ENCODE data around the gene TMEM95.

TMEM95 gene

DNA sequence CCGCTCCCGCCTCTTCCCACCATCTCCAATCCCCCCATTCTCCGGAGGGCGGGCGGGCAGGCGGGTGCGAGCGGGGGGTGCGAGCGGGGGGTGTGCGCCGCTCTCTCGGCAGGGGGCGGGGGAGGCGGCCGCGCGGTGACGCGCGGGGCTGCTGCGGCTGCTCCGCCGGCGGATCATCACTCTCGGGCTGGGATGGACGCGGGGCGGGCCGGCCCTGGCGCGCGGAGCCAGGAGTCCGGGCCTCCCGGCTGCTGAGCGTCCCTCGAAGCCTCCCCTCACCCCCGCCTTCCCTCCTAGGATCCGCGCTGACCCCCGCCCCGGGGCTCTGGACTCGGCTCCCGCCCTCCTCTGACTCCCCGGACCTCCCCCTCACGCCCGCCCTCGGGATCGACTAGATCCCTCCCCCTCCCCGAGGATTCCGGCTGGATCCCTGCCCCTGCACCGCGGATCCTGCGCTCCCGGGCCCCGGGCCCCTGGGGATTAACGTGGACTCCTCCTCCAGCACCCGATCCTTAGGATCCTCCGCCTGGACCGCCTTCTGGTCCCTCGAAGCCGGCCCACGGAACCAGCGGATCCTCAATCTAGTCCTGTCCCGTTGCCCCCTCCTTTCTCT is 49.9 kb downstream of the TMEM95 start:
- DNase-seq (ENCODE audit: low spot score), result peak; percentile 19

DNA sequence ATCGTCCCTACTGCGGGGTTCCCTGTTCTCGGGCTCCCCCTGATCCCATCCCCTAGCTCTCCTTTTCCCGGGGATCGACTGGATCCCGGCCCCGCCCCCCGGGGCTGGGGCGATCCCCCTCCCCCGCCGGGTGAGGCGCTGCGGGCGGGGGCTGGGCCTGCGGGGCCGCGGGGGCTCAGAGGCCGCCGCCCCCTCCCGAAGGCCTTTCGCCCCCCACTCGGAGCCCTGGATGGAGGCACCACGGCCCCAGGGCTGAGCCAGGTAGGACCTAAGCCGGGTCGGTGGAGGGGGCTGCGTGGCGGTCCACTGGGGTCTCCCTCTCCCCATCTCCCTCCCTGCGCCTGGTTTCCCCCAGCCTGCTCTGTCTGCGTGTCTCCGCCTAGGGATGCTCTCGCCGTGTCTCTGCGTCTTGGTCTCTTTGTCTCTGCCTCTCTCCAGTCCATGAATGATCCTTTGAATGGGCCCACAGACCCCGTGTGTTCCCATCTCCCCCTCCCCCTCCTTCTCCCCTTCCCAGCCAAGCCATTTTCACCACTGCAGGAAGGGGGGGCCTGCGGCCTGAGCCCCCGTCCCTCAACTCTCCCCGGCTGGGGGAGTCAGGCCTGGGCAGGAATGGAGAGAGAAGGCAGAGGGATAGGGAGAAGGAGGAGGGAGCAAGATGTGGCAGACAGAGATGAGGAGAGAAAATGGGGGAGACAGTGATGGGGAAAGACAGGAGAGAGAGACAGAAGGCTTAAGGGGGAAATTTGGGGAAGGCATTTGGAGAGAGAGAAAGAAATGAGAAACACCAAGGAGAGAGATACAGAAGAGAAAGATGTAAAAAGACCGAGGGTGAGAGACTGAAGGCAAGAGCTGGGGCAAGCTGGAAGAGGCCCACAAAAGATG is 50.6 kb downstream of the TMEM95 start:
- peak; percentile 30 for DNase-seq (ENCODE audit: low spot score)

DNA sequence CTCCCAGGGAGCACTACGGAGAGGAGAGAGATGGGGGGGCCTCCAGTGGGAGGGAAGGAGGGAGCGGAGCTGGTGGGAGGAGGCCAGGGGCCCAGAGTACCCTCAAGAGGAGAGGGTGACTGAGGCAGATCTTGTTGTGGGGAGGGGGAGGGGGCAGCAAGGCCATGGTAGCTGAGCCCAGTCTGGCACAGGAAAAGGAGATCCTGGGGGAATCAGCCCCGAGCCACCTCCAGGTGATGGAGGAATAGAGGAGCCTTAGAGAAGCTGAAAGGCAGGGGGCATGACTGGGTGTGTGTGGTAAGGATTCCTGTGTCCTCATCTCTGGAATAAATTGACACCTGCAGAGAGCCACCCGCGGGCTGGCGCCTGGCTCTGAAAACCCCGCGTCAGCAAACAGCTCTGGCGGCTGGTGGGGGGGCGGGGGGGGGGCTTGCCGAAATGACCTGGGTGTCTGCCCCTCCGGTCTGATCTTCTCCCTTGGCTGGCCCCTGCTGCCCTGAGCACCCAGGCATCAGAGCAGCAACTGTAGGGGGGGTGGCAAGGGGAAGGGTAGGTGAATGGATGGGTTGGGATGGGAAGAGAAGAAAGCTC is 51.4 kb downstream of the TMEM95 start:
- no peak for DNase-seq (ENCODE audit: low spot score)

Data from RKO (cell line).